Middle frontal gyrus (tissue), 1 donor: ENCODE results near the gene SLC12A2.

Experiments used
- DNase-seq: peaks from one replicate; pipeline ENCODE4 v3.0.0-alpha.2; 2015; ENCODE audit warnings: low spot score; ENCODE audit errors: extremely low spot score

SLC12A2 gene

GRCh38 chr5:128224336-128224735, 140.8 kb downstream of the SLC12A2 start:
- no peak for DNase-seq

- no peak for DNase-seq
Measured at GRCh38 chr5:128225245-128226030, 141.9 kb downstream of the SLC12A2 start.

GRCh38 chr5:128228008-128228407, 144.4 kb downstream of the SLC12A2 start:
- no peak for DNase-seq

GRCh38 chr5:128228521-128228920, 145.0 kb downstream of the SLC12A2 start:
- no peak for DNase-seq

- no peak for DNase-seq
Measured at GRCh38 chr5:128234928-128235641, 151.5 kb downstream of the SLC12A2 start.

GRCh38 chr5:128236334-128236733, 152.8 kb downstream of the SLC12A2 start:
- DNase-seq, result no peak

DNA sequence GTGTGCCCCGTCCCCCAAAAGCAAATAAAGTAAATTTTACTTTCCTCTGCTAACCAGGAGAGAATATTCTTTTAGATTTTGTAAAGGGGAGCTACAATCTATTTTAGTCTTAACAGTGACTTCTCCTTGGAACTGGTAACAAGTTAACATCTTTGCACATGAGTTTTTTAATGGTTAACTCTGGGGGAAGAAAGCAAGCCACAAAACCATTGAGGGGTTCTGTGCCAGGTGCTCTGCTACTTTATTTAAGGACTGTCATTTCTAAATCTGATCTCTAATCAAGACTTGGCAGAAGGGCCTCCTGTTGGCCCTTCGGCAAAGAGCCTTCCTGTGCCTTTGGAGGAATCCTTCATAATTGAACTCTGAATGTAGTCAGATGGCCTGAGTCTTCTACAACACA, 153.4 kb downstream of the SLC12A2 start:
- DNase-seq, result no peak

DNA sequence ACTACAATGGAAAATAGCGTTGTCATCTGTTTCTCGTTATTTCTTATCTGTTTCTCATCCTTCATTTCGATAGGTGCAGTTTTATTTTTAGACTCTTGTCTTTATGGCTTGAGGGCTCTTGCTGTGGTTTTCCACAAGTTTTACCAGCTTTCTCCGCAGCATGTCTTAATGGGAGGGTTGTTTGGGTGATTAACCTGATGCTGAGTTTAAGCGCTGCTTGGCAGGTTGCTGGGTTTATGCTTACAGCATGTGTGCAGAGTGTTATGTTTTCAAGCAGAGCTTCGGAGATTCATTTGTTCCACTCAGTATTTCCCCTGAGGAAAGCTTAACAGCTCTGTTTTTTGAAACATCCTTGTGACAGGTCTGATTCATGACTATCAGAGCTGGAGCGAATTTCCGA, 154.0 kb downstream of the SLC12A2 start:
- DNase-seq, result no peak
